Colon (tissue), 2 donors: ENCODE measurements around the gene FBXO31.
"Not testable (repeated sequence)": the region's sequence is repeated elsewhere in the genome, so short reads cannot be mapped to it uniquely, and the experiment has no call there.

Source experiments
- FAIRE-seq: peaks from 2 replicates; lab custom pipeline; 2012; peaks lifted over from hg19 to GRCh38; lab: Jason Lieb, UNC
- donor health status: control.
- donor health status: control.

FBXO31 gene

DNA sequence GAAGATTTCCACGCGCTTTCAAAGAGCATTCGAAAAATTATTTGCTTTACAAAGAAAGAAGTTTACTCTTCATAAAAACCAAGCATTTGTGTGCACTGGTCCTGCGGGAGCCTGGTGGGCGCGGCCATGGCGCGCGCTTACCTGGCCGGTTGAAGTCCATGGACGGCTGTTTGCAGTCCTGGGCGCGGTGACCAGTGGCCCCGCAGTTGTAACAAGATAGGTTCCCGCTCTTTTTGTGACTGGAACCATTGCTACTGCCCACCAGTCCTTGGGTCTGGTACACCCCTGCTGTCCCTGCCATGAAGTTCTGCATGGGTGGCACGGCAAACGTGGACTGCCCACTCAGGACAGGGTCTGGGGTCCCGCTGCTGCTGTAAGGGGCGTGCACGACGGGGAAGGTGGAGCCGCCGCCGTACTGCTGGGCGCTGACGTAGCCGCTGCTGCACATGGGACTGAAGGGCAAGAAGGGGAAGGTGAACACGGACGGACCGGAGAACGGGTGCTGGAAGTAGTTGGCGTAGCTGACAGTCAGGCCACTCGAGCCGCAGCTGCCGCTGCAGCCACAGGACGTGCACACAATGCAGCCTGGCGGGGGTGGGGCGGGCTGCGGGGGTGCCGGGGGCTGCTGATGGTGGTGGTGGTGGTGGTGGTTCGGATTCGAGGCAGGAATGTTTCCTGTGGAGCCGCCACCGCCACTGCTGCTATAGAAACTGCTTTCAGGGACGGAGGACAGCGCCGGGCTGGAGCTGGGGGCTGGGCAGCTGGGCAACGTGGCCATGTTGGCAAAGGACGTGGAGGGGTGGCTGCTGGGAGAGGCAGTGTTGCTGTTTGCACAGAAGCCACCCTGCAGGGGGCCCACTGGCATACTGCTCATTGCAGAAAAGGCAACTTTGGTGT, 28.0 kb upstream of the FBXO31 start:
- no peak for FAIRE-seq

DNA sequence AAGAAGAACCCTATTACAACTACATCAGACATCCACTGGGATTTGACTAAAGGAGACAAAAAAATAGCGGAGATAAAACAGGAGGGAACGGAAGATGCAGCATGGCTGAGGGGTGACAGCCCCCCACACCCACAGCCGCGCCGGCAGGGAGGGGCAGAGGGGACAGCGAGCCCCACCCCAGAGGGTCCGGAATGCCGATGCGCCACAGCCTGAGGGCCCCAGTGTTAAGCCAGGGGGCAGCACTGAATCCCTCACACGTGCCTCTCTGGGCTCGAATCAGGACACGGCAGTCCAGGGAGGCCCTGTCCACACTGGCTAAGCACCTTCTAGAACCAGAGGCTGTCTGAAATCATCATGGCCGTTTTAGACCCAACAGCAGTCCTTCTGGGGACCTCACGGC, 27.4 kb upstream of the FBXO31 start:
- no peak for FAIRE-seq

DNA sequence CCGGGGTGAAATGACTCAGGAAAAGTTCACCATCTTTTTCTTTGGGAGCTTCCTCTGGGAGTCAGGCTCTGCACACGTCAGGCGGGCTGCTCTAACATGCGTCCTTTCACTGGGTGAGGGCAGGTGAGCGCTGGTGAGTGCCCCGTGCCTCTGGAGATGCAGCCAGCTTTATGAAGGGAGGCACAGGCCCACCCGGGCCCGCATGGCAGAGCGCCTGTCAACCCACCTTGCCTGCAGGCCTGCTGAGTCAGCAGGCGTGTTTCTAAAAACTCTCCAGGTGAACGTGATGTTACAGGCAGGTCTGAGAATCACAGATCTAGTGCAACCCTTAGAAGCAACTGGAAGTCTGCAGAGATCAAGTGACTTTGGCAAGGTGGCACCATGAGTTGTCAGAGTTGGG, 27.0 kb upstream of the FBXO31 start:
- no peak for FAIRE-seq

DNA sequence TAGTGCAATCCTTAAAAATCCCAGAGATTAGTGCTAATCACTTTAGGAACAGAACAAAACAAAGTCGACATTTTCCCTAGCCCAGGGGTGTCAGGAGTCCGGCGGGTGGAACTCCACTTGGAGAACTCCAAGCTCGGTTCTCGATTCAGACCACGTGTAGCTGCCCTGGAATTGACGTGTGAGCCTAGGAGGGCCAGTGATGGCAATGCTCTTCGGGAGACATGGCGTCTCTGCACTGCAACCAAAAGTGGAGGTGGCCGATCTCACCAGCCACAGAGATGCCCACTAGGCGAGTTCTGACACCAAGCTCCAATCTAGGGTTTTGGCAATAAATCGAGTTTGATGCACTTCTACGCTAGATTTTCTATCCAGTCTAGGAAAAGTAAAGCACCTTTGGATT, 26.2 kb upstream of the FBXO31 start:
- no peak for FAIRE-seq

DNA sequence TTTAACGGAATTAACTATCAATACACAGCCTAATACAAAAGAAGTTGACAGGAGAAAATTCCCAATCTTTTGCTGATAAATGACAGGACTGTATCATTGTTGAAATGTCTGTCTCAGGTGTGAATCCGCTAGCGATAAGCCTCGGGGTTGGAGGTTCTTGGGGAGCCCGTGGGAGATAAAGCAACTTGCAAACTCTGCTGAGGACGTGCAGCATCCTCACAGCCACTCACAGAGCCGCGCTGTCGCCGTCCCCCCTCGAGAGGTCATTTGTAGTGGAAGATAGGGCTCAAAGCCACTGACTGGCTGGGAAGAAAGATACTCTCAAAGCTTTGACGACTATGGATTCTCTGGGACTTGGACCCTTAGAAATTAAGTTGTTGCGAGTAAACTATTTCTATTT, 25.6 kb upstream of the FBXO31 start:
- no peak for FAIRE-seq

DNA sequence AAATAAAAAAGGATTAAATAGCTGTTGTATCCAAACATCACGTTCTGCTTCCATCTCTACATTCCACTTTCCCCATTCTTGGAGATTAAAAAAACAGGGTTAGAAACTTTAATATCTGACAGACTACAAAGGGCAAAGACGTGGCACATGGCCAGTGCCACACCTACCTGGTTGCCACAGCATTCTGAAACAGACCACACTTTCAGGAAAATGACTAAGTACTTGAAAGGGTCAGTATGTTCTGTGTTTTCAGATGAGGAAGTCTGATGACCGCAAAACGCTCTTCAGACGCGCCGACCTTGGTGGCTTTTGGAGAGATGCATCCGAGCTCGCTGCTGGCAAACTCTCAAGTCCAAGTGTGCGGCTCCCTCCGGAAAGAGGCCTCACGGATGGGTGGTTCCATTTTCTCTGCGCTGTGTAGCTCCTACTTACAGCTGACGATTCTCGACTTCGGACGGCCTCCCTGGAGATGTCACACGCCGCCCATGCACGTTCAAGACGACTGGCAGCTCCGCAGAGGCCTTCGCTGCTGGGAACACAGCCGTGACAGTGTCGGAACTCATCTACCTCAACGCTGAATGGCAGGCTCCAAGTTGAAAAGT, 24.0 kb upstream of the FBXO31 start:
- no peak for FAIRE-seq

DNA sequence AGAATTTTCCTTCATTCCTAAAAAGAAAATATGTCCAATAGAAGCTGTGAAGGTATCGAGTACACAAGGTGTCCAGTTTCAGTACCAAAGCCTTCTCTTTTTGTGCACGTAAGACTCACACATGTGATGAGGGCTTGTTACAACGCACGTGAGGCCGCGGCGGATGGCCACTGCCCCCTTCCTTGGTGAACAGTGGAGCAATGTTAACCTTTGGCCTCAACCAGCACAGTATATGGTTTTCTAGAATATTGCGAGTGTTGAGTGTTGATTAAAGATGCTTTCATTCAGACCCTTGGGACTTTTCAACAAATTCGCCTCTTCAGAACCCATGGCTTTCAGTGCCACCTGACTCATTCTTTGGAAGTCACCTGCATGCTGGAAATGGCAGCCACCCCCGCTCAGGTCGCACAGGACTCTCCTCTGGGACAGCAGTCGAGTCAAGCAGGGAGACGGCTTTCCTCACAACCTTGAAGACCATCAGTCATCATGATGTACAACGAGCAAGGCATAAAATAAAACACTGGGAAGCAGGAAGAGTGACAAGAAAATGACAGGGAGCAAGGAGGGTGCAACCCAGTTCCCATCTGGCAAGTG, 23.0 kb upstream of the FBXO31 start:
- FAIRE-seq = no peak

DNA sequence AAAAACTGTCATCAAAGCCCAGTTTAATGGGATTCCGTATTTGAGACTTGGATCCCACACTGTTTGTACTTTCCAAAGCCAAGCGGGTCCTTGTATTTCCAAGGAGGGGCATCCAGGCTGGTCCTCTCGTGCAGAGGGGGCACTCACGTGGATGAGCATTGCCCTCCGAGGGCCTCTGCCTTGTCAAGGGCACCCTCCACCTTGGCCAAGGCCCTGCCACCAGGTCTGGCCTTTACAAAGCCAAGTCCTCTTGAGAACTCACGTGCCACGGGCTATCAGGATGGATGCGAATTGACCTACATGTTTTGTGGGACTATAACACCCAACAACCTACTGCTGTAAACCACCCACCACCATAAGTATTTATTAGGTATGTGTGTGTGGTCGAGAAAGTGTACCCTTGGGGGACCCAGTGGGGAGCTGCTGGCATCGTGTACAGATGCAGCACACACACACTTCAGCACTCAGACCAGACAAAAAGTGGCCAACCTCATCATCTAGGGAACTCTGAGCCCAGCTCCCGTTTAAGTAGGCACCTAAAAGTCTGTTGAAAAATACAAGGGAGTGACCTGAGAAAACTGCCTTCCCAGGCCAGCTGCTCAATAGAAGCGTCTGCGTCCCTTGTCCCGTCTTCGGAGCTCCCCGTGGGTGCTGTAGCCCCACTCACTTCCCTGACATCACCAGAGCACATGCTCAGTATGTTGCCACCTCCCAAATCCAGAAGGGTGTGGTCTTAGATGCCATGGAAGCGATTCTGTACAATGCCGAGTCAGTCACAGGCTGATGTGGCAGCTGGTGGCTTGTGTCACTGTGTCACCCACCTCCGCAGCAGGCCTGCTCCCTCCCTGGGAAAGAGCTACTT, 21.4 kb upstream of the FBXO31 start:
- no peak for FAIRE-seq

DNA sequence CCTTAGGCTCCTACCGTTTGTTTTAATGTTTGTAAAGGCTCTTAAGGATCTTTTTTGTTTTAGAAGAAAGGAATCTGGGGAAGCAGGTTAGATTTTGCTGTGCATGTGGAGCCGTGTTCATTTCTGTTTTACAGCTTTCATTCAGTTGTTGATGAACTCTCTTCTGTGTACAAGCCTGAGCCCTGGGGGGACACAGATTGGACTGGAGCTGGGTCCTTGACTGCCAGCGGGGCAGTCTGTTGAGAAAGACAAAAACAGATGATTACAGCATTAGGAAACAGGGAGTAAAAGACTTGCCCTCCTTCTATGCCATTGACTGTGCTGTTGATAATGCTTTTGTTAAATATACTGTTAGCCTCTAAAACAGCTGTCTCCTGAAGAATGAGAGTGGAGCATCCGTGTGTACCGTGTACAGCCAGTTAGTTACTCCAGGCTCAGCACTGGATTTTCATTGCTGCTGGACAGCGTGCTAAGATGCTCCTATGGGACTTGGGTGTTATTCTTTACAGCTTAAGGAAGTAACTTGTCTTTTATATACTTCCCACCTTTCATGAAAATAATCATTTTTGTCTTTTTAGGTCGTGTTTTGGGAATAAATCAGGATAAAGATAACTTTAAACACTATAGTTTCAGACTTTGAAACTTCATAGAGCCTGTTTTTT, 11.7 kb upstream of the FBXO31 start:
- no peak for FAIRE-seq

DNA sequence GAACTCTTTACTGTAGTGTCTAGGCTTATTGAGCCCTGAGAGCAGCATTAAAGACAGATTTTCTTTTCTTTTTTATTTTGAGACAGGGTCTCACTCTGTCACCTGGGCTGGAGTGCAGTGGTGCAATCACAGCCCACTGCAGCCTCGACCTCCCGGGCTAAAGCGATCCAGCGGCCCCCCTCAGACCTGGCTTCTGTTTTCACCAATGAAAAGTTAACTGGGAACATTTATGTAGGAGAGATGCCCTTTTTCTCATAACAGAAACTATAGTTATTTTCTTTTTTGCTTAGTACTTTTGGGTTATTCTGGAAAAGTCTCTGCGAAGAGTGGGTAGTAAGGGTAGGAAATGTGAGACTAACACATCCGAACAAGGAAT, 10.1 kb upstream of the FBXO31 start:
- no peak for FAIRE-seq

DNA sequence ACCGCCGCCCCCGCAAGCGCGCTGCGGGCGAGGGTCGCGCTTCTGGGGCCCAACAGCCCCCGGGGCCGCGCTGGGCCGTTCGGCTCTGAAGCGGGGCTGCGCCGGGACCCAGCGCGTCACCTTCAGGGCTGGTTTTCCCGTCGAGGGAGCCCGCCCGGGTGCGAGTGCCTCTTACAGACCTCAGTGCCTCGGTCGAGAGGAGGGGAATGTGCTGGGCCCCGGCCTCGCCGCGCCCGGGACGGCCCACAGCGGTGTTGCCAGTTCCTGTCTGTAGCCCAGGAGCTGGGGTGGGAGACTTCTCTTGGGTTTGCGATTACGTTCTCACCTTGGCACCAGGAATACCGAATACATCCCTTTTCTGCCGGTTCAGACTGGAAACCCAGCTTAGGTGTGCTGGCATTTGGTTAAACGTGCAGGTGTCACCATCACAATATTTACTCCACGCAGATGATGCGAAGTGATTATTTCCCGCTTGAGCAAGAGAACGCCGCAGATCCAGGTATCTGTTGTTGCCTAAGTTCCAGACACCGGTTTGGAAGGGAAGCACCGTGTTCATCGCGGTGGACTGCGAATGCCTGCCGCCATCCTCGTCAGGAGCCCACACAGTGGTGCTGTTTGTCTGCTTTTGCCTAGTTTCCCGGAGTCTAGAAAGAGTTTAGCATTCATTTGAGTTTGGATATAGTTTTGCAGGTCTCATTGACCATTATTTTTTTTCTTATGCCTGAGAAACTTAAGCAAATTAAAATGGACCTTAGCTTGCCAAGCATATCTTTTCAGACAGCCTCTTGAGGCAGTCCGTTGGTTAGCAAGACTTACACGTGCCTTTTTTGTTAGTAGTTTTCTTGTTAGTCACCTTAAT, 9.5 kb upstream of the FBXO31 start:
- no peak for FAIRE-seq

DNA sequence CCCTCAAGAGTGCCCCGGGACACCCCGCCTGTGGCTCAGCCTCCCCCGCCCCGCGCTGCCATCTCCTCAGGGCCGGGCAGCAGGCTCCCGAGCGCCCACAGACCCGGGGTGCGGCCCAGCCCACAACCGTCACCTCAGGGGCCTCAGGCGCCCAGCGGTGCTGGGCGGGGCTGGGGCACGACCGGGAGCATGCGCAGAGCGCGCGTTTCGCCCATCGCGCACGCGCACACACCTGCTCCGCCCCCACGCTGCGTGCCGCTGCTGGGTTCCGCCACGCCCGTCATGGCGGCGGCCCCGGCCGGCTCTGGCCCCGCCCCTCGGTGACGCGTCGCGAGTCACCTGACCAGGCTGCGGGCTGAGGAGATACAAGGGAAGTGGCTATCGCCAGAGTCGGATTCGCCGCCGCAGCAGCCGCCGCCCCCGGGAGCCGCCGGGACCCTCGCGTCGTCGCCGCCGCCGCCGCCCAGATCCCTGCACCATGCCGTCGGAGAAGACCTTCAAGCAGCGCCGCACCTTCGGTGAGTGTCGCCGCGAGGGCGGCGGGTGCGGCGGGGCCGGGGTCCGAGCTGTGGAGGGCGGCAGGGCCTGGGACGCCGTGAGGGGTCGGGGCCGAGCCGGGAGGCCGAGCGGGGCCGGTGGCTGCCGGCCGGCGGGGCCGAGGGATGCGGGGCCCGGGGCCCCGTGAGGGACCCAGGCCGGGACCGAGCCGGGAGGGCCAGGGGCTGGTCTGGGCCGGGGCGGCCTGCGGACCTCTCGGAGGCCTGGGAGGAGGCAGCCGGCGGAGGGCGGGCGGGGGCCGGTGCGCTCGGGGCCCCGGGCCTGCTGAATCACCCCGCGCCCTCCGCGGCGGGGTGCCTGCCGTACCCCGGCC, 8.6 kb upstream of the FBXO31 start, which contains the start of gene MAP1LC3B:
Gene MAP1LC3B, plus strand, starts transcription at position 387 of the 871 bp plus-strand sequence. Its CDS starts 92 bp downstream, at position 479.
- FAIRE-seq = no peak

DNA sequence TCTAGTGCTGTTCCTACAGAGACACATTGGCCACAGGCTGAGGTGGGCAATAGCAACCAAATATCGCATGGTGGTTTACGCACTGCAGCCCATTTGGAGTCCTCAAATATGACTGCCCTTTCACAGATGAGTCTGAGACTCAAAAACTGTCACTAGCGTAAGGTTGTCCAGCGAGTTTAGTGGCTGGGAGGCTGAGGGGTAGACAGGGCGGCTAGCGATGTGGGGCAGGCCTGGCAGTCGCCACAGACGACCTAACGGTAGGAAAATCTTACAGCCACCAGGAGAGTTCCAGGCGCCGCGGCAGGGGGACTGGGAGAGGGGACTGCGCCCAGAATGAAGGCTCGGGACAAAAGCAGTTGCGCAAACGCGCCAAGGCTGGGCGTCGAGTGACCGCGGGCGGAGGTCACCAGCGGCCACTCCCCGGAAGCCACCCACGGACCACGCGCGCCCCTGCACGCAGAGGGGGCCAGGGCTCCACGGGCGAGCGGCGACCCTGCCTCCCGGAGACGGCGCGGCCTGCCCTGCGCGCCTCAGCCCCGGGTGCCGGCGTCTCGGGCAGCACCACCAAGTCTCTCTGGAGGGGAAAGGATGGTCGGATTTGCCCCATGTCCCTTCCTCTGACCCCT, 7.9 kb upstream of the FBXO31 start:
- no peak for FAIRE-seq

DNA sequence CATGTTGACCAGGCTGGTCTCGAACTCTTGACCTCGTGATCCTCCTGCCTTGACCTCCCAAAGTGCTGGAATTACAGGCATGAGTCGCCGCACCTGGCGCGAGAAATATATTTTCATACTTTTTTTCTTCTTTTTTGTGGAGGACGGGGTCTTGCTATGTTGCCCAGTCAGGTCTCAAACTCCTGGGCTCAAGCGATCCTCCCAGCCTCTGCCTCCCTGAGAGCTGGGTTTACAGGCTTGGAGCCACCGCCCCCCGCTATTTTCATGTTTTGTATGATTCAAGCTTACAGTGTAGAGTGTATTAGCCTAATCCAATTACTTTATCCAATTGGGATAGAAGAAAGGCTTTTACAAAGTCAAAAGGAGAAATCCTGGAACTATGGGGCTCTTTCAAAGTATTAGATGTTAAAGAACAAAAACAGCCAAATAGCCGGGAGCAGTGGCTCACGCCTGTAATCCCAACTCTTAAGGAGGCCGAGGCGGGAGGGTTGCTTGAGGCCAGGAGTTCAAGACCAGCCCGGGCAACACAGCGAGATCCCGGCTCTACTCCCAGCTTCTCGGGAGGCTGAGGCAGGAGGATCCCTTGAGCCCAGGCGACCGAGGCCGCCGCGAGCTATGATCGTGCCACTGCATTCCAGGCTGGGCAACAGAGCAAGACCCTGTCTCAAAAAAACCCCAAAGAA, 7.2 kb upstream of the FBXO31 start:
- FAIRE-seq = no peak

DNA sequence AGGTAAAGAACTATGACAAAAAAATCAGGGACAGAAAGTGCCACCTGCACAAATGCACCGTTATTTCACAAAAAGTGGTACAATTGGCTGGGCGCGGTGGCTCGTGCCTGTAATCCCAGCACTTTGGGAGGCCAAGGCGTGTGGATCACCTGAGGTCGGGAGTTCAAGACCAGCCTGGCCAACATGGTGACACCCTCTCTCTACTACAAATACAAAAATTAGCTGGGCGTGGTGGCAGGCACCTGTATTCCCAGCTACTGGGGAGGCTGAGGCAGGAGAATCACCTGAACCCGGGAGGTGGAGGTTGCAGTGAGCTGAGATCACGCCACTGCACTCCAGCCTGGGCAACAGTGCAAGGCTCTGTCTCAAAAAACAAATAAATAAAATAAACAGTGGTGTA, 6.3 kb upstream of the FBXO31 start:
- FAIRE-seq = not testable (repeated sequence)

DNA sequence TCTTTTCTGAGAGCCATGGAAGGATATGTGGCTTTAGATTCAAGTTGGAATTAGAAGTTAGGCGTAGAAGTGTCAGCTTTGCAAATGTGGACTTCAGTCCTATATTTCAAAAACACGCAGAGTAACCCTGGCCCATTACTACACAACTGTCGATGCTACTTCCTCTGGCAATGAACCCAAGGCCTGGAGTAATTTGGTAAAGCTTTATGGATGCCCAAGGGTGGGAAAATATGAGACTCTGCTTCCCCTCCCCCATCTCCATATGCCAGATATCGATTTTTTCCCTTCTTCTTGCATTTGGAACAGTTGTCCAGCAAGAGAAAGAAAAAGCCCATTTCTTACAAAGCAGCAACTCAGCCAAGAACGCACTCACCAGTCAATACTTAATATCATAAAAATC, 5.7 kb upstream of the FBXO31 start:
- no peak for FAIRE-seq

DNA sequence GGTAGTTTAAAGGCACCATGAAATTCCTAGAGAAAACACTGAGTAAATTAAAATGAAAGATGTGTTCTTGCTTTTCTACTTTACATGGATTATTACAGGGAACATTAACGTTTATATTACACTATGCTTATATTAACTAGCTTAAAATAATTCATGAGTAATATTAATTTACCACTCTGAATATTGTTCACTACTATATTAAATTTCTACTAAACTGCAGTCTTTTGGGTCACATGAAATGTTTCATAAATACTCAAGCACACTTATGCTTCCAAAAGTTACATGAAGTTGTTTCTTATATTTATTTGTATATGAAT, 5.2 kb upstream of the FBXO31 start:
- no peak for FAIRE-seq

DNA sequence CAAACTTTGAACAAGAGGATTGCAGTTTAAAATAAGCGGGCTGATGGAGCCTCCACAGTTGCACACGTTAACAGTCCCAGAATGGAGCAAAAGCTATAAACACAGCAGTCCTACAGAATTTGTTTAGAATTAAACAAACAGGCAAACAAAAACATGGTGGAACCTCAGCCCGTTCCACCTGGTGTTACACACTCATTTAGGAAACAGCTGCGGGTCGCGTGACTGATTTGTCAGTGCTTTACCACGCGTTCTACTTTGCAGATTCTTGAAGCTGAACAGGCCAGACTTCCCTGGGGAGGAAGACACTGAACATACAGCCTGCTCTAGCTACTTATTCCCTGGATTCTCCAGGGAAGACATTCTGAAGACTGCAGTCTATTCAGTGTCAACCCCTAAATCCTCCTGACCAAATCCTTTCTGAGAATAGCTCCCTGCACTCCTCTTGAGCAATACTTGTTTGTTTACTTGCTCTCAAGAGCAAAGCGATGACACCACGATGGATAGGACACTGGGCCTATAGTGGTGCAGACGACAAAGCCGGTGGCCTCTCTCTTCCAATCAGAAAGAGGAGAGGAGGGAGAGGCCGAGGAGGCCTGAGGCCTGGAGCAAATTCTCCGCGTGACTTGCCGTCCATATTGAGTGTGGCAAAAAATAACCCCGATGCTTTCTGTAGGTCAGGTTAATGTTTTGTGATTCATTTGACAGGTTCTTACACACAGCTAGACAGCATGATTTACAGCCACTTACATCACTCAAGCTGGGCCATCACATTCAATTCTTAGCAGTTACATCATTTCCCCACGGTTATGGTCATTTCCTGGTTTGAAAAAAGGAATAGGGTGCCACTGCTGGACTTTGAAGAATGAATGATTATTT, 4.6 kb upstream of the FBXO31 start:
- peak; percentile 55 for FAIRE-seq
